Measurements from ENCODE around the gene AFF3.

- TF ChIP-seq, protein P1, sequence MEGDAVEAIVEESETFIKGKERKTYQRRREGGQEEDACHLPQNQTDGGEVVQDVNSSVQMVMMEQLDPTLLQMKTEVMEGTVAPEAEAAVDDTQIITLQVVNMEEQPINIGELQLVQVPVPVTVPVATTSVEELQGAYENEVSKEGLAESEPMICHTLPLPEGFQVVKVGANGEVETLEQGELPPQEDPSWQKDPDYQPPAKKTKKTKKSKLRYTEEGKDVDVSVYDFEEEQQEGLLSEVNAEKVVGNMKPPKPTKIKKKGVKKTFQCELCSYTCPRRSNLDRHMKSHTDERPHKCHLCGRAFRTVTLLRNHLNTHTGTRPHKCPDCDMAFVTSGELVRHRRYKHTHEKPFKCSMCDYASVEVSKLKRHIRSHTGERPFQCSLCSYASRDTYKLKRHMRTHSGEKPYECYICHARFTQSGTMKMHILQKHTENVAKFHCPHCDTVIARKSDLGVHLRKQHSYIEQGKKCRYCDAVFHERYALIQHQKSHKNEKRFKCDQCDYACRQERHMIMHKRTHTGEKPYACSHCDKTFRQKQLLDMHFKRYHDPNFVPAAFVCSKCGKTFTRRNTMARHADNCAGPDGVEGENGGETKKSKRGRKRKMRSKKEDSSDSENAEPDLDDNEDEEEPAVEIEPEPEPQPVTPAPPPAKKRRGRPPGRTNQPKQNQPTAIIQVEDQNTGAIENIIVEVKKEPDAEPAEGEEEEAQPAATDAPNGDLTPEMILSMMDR (IDR thresholded peaks at IDR 0.05; ENCODE audit: poor library complexity), result no peak
- no peak for TF ChIP-seq EZH2 (IDR thresholded peaks at IDR 0.05; ENCODE audit: borderline replicate concordance)
- no peak for TF ChIP-seq EZH2phosphoT487 (IDR thresholded peaks at IDR 0.05; ENCODE audit: low read depth, severe bottlenecking, unreplicated experiment)
These were observed 243.1 kb downstream of the AFF3 start for GRCh38 chr2:99899058-99899855.

All from hepatocyte (in vitro differentiated cells).